GM12875 (cell line): ENCODE data around the gene APOO.

ENCODE experiments used
- H3K4me3 ChIP-seq: one replicate; pipeline ENCODE4 v1.5.1; 2011; ENCODE audit warnings: low read depth, low read length, control low read depth
- CTCF ChIP-seq: IDR thresholded peaks from 2 replicates; pipeline ENCODE4 v1.5.1; 2011; ENCODE audit warnings: low read depth, mild to moderate bottlenecking, control low read depth, inconsistent platforms, low read length, moderate library complexity, borderline replicate concordance; ENCODE audit not compliant: insufficient read depth

The APOO gene

GRCh38 chrX:23907111-23907497, 634 bp downstream of the APOO start:
- no peak for TF ChIP-seq CTCF
- peak overlapping the region; percentile 57 for H3K4me3 ChIP-seq

- H3K4me3 ChIP-seq: no peak overlapping the region
- no peak for TF ChIP-seq CTCF
Observed at GRCh38 chrX:23904096-23904495, 3.6 kb downstream of the APOO start.

GRCh38 chrX:23902419-23902818, 5.3 kb downstream of the APOO start:
- H3K4me3 ChIP-seq: no peak overlapping the region
- 0 out of 2 replicates have a peak, but pooled peaks have one; percentile 7 for TF ChIP-seq CTCF

GRCh38 chrX:23901805-23902204, 5.9 kb downstream of the APOO start:
- peak; percentile 49 for TF ChIP-seq CTCF
- no peak overlapping the region for H3K4me3 ChIP-seq

GRCh38 chrX:23901060-23901459, 6.7 kb downstream of the APOO start:
- H3K4me3 ChIP-seq: no peak overlapping the region
- no peak for TF ChIP-seq CTCF

- H3K4me3 ChIP-seq: no peak overlapping the region
- no peak for TF ChIP-seq CTCF
Observed at GRCh38 chrX:23900220-23900797, 7.4 kb downstream of the APOO start.

- TF ChIP-seq CTCF: no peak
Observed at GRCh38 chrX:23898412-23898959, 9.3 kb downstream of the APOO start.

More at GRCh38 chrX:23898412-23898959, 9.3 kb downstream of the APOO start:
- no peak overlapping the region for H3K4me3 ChIP-seq
